Chondrocyte (in vitro differentiated cells): Measurements from ENCODE around the gene PDE10A. TPM values are rescaled to one million over a fixed set of nuclear protein-coding genes. Genes with fewer than 3 reads are reported as not detected.
"Not testable (repeated sequence)": the region's sequence is repeated elsewhere in the genome, so short reads cannot be mapped to it uniquely, and the experiment has no call there.

Source experiments
- DNase-seq: peaks from one replicate; pipeline ENCODE4 v3.0.0; 2021; ENCODE audit warnings: mixed read lengths, low spot score
- H3K27ac Mint-ChIP-seq: one replicate; pipeline ENCODE4 v1.8.0; 2021; ENCODE audit warnings: mild to moderate bottlenecking, moderate library complexity, mixed read lengths; ENCODE audit not compliant: unreplicated experiment
- H3K27me3 Mint-ChIP-seq: 2 replicates; pipeline ENCODE4 v1.8.0; 2021; ENCODE audit warnings: low read depth, mixed read lengths
- H3K36me3 Mint-ChIP-seq: 2 replicates; pipeline ENCODE4 v1.8.0; 2021; ENCODE audit warnings: low read depth, mixed read lengths
- H3K4me1 Mint-ChIP-seq: 2 replicates; pipeline ENCODE4 v1.8.0; 2021; ENCODE audit warnings: low read depth, mild to moderate bottlenecking, mixed read lengths
- H3K4me3 Mint-ChIP-seq: one replicate; pipeline ENCODE4 v1.8.0; 2021; ENCODE audit warnings: mild to moderate bottlenecking, moderate library complexity, mixed read lengths; ENCODE audit not compliant: unreplicated experiment
- H3K9me3 Mint-ChIP-seq: 2 replicates; pipeline ENCODE4 v1.8.0; 2021; ENCODE audit warnings: low read depth, mixed read lengths
- total RNA-seq: library from RNA; stranded (reverse); gene quantifications from 3 replicates; pipeline ENCODE4 v1.2.1, GENCODE V29; 2021
- TF ChIP-seq, protein P1 (sequence below): fragments of 200-600 bp; sonication (generic); IDR thresholded peaks from 2 replicates; pipeline ENCODE4 v1.5.0; 2021; ENCODE audit warnings: antibody characterized with exemption, mild to moderate bottlenecking, moderate library complexity

Gene PDE10A
- total RNA-seq, 1 donor from 2014 or later = 13.7 TPM

- Mint-ChIP-seq H3K27ac (no peak overlapping the region), H3K36me3 (peaks cover 2% of the 10 kb centered on the region), H3K9me3 (peaks cover 8% of the 10 kb centered on the region), H3K27me3 (no peaks in the 10 kb centered on the region), H3K4me3 (no peak overlapping the region), H3K4me1 (peaks cover 15% of the 10 kb centered on the region)
- no peak for DNase-seq
- TF ChIP-seq, protein P1, sequence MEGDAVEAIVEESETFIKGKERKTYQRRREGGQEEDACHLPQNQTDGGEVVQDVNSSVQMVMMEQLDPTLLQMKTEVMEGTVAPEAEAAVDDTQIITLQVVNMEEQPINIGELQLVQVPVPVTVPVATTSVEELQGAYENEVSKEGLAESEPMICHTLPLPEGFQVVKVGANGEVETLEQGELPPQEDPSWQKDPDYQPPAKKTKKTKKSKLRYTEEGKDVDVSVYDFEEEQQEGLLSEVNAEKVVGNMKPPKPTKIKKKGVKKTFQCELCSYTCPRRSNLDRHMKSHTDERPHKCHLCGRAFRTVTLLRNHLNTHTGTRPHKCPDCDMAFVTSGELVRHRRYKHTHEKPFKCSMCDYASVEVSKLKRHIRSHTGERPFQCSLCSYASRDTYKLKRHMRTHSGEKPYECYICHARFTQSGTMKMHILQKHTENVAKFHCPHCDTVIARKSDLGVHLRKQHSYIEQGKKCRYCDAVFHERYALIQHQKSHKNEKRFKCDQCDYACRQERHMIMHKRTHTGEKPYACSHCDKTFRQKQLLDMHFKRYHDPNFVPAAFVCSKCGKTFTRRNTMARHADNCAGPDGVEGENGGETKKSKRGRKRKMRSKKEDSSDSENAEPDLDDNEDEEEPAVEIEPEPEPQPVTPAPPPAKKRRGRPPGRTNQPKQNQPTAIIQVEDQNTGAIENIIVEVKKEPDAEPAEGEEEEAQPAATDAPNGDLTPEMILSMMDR = no peak
Measured at GRCh38 chr6:165559632-165560031, 103.4 kb downstream of the PDE10A start.

DNA sequence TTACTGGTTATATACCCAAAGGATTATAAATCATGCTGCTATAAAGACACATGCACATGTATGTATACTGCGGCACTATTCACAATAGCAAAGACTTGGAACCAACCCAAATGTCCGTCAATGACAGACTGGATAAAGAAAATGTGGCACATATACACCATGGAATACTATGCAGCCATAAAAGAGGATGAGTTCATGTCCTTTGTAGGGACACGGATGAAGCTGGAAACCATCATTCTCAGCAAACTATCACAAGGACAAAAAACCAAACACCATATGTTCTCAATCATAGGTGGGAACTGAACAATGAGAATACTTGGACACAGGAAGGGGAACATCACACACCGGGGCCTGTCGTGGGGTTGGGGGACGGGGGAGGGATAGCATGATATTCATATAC lies 104.9 kb downstream of the PDE10A start:
- H3K27me3 Mint-ChIP-seq = not testable (repeated sequence)

DNA sequence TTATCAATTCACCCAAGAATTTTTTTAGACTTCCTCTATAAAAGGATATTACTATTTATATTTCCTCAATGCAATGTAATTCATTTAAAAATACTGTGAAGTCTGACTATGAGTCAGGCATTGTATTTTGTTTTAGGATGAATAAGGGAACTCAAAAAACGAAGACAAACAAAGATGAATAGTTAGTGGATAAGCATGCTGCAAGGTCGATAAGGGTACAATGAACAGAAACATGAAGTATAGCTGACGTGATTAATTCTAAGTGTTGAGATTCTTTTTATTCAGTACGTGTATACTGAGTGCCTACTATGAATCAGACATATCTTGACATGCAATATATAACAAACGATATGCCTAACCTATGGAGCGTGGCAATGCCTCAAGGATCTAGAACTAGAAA lies 105.4 kb downstream of the PDE10A start:
- H3K4me1 Mint-ChIP-seq = peaks cover 15% of the 10 kb centered on the region
- no peaks in the 10 kb centered on the region for H3K27me3 Mint-ChIP-seq
- no peak overlapping the region for H3K4me3 Mint-ChIP-seq
- no peak overlapping the region for H3K27ac Mint-ChIP-seq
- peaks cover 2% of the 10 kb centered on the region for H3K36me3 Mint-ChIP-seq
- TF ChIP-seq, protein P1 = no peak
- no peak for DNase-seq
- H3K9me3 Mint-ChIP-seq = peaks cover 10% of the 10 kb centered on the region

More for the DNA sequence above, 104.9 kb downstream of the PDE10A start:
- not testable (repeated sequence) for H3K36me3 Mint-ChIP-seq, H3K27ac Mint-ChIP-seq, DNase-seq, H3K4me3 Mint-ChIP-seq, H3K9me3 Mint-ChIP-seq
- peaks cover 15% of the 10 kb centered on the region for H3K4me1 Mint-ChIP-seq

- DNase-seq = no peak
- TF ChIP-seq, protein P1 = no peak
- no peak overlapping the region for H3K27ac Mint-ChIP-seq
Measured at GRCh38 chr6:165556116-165556843, 106.8 kb downstream of the PDE10A start.

DNA sequence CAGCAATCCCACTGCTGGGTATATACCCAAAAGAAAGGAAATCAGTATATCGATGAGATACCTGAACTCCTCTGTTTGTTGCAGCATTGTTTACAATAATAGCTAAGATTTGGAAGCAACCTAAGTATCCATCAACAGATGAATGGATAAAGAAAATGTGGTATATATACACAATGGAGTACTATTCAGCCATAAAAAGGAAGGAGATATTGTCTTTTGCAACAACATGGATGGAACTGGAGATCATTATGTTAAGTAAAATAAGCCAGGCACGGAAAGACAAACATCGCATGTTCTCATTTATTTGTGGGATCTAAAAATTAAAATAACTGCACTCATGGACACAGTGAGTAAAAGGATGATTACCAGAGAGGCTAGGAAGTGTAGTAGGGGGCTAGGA lies 108.4 kb downstream of the PDE10A start:
- H3K9me3 Mint-ChIP-seq, H3K36me3 Mint-ChIP-seq, H3K27me3 Mint-ChIP-seq, H3K27ac Mint-ChIP-seq, DNase-seq, H3K4me3 Mint-ChIP-seq: not testable (repeated sequence)
- H3K4me1 Mint-ChIP-seq = peaks cover 12% of the 10 kb centered on the region

More at GRCh38 chr6:165556116-165556843, 106.8 kb downstream of the PDE10A start:
- Mint-ChIP-seq H3K4me1 (peaks cover 12% of the 10 kb centered on the region), H3K4me3 (no peak overlapping the region), H3K9me3 (peaks cover 10% of the 10 kb centered on the region), H3K27me3 (no peaks in the 10 kb centered on the region), H3K36me3 (peaks cover 2% of the 10 kb centered on the region)

DNA sequence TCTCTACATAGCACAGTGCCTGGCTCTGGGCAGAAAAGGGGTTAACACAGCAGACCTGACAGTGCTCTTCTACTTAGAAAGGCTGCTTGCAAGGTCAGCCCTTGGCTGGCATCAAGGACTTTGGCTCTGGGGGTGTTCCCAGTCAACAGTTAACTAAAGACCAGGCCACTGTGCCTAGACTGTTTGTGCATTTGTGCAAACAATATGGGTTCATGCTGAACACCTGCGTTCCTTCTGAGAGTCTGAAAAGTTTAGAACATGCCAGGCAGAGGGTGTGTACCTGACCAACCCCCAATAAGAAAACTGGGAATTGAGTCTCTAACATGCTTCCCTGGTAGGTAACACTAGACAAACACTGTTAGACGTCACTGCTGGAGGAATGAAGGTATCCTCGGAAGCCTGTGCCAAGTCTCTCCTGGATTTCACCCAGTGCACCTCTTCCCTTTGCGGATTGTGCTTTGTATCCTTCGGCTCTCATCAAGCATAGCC lies 110.7 kb downstream of the PDE10A start:
- TF ChIP-seq, protein P1 = no peak
- no peak overlapping the region for H3K27ac Mint-ChIP-seq
- no peak overlapping the region for H3K4me3 Mint-ChIP-seq
- DNase-seq = no peak
- H3K9me3 Mint-ChIP-seq = peaks cover 4% of the 10 kb centered on the region
- peaks cover 12% of the 10 kb centered on the region for H3K4me1 Mint-ChIP-seq
- H3K36me3 Mint-ChIP-seq = peaks cover 2% of the 10 kb centered on the region
- no peaks in the 10 kb centered on the region for H3K27me3 Mint-ChIP-seq
